ENCODE results near the gene APOBEC3B. TPM values are rescaled to one million over a fixed set of nuclear protein-coding genes. Genes with fewer than 3 reads are reported as not detected.
"Not testable (repeated sequence)": the region's sequence is repeated elsewhere in the genome, so short reads cannot be mapped to it uniquely, and the experiment has no call there.

Gene APOBEC3B
- total RNA-seq, 1 donor from 2014 or later, result 2.4 TPM

DNA sequence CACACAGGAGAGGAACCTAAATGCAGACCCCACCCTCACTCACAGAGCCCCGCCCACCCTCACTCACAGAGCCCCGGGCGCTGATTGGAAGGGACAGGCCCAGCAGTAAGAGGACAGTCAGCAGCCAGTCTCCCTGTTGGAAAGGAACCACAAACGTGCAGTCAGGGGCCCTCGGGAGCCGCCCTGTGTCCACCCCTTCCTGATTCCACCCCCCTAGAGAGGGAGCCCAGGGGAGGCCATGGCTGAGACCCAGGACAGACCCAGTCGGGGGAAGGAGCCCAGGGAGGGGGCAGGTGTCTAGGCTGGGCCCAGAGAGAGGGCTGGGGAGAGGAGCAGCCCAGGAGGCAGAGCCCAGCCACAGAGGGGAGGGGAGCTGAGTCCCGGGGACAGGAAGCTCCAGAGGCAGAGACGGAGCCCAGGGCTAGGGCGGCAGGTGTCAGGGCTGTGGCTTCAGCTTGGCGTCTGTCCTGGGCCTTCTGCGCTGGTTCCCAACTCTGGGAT is 10.8 kb downstream of the APOBEC3B start:
- not testable (repeated sequence) for DNase-seq (ENCODE audit: low read depth, low spot score)

DNA sequence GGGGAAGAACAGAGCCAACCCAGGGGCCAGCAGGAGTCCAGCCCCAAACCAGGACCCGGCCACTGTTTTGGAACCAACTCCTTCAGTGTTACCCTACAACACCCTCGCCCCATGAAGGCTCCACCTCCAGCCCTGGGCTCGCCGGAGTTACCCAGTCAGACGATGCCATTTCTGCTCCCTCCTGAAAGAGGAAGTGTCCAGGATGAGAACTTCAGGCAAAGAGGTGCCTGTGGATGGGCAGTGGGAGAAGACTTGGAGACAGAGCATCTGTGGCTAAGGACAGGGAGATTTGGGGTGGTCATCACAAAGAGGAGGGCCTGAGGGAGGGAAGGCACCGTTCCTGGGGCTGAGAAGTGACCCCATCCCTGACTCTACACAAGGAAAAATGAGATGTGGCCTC is 14.0 kb downstream of the APOBEC3B start:
- DNase-seq (ENCODE audit: low read depth, low spot score), result no peak

DNA sequence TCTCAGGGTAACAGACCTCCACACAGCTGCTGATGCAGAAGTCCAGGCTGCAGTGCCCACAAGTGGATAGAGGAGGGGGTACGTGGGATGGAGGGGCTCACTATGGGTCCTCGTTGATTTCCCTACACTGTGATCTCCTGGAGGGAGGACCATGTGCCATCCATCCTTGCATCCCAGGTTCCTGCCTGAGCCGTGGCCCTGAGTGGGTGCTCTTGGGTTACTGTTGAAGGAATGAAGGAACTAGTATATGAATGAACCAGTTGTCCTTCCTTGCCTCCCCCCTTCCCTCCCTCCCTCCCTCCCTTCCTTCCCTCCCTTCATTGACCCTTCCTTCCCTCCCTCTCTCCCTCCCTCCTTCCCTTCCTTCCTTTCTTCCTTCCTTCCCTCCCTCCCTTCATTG is 15.4 kb downstream of the APOBEC3B start:
- no peak for DNase-seq (ENCODE audit: low read depth, low spot score)

DNA sequence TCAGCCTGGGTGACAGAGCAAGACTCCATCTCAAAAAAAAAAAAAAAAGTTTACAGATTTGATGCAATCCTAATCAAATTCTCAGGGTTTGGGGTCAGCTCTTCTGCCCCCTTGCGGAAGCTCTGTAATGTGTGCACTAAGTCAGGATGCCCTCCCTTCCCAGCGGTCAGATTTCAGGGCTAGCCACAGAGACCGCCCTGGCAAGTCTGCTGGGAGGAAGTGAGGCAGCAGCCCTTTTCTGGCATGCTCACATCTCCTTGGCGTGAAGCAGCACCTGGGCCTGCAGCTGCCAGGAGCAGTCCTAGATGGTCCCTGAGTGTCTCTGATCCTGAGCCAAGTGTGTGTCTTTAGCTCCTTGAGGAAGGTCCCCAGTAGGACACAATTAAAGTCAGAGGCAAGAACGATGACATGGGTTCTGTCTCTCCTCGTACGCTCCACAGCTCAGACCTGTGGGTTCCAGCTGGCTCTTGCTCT is 21.1 kb downstream of the APOBEC3B start:
- DNase-seq (ENCODE audit: low read depth, low spot score), result peak; percentile 47

DNA sequence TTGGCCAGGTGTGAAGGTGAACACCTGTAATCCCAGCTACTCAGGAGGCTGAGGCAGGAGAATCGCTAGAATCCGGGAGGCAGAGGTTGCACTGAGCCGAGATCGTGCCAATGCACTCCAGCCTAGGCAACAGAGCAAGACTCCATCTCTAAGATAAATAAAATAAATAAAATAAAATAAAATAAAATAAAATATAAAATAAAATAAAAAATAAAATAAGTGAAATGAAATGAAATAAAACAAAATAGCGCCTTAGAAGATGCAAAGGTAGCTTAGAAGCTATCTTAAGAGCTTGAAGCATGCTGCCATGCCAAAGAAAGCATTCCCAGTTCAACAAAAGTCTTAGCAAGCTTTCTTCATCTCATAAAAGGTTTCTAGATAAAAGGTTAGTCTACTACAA is 25.0 kb downstream of the APOBEC3B start:
- no peak for DNase-seq (ENCODE audit: low read depth, low spot score)

DNA sequence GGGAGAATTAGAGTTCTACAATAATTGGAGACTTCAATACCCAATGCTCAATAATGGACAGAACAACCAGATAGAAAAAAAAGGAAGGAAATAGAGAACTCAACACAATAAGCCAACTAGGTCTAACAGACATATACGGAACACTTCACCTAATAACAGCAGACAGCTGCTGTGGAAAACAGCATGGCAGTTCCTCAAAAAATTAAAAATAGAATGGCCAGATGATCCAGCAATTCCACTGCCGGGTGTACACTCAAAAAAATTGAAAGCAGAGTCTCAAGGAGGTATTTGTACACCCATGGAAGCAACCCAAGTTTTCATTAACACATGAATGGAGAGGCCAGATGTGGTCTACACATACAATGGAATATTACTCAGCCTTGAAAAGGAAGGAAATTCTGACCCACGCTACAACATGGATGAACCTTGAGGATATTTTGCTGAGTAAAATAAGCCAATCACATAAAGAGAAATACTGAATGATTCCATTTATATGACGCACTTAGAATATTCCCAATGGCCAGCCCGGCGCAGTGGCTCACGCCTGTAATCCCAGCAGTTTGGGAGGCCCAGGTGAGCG is 26.2 kb downstream of the APOBEC3B start:
- DNase-seq (ENCODE audit: low read depth, low spot score), result not testable (repeated sequence)

DNA sequence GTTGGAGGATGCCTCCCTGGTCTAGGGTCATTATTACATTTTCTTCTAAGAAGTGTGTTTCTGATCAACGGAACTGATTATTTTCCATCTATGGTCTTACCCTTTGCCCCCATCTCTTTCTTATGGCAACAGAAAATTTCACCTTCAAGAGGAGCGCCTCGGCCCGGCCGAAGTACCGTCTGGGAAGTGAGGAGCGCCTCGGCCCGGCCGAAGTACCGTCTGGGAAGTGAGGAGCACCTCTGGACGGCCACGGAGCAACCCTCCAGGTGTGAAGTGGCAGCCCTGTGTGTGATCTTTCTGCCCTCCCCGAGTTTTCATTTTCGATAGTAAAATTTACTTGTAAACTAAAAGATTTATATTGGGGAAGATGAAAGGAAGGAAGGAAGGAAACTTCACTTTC is 28.8 kb downstream of the APOBEC3B start:
- no peak for DNase-seq (ENCODE audit: low read depth, low spot score)

DNA sequence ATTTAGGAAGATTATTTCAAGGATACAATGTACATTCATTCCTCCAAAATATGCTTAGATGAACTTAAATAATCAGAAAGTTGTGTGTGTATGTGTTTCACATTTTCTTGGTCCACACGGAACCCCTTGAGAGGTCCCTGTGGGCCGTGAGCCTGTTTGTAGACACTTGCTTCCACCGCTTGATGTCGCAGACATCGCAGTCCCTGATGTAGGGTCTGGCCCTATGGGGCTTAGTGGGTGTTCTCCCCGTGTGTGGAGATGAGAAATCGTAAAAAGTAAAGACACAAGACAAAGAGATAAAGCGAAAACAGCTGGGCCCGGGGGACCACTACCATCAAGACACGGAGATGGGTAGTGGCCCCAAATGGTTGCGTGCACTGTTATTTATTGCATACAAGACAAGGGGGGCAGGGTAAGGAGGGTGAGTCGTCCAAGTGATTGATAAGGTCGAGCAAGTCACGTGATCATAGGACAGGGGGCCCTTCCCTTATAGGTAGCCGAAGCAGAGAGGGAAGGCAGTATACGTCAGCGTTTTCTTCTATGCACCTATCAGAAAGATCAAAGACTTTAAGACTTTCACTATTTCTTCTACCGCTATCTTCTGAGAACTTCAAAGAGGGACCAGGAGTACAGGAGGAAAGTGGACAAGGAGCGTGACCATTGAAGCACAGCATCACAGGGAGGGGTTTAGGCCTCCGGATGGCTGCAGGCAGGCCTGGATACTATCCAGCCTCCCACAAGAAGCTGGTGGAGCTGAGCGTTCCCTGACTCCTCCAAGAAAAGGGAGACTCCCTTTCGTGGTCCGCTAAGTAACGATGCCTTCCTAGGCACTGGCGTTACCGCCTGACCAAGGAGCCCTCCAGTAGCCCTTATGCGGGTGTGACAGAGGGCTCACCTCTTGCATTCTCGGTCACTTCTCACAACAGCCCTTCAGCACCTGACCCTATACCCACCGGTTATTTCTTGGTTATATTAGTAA is 30.7 kb downstream of the APOBEC3B start:
- no peak for DNase-seq (ENCODE audit: low read depth, low spot score)

DNA sequence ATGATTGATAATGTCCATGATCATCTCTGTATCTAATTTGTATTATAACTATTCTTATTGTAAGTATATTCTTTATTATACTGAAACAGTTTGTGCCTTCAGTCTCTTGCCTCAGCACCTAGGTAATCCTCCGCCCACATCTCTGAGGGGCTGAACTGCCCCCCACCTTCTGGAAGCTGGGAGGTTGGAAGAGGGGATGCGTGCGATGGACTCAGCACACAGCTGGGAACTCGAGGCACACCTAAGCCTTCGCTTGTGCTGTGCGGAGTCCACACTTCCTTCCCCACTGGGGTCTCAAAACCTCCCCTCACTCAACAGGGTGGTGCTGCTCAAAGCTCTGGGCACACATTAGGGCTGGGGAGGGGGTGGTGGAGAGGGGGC is 31.4 kb downstream of the APOBEC3B start:
- not testable (repeated sequence) for DNase-seq (ENCODE audit: low read depth, low spot score)

DNA sequence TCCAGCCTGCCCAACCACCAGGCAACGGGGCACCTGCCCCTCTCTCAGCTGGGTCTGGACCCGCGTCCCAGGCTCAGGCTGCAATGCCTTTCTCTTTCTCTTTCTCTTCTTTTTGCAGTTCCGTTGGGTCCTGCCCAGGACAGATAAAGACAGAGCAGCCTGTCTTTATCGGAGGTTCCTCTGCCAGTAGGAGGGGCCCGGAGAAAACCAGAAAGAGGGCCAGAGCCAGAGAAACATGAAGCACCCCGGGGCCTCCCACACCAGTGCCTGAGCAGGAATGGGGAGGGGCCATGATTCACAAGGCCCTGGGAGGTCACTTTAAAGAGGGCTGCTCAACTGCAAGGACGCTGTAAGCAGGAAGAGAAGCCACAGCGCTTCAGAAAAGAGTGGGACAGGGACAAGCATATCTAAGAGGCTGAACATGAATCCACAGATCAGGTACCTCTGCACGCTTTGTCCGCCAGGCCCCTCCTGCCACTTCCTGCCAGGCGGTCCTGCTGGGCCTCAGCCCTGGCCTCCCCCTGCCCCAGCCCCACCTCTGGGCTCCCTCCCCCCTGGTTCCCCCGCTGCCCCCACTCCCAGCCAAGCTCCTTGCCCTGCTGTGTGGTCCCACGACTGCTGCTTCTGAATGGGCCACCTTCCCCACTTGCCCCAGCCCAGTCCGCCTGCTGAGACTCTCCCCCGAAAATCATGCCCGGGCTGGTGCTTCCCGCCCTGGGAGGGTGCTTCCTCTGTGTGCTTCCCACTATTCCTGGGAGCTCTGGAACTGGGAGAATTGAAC is 32.0 kb downstream of the APOBEC3B start, which contains the start of gene APOBEC3C:
APOBEC3C (plus strand) TSS at position 316 of the 781 bp plus-strand sequence; CDS start at position 422, 106 bp downstream.
- no peak for DNase-seq (ENCODE audit: low read depth, low spot score)

DNA sequence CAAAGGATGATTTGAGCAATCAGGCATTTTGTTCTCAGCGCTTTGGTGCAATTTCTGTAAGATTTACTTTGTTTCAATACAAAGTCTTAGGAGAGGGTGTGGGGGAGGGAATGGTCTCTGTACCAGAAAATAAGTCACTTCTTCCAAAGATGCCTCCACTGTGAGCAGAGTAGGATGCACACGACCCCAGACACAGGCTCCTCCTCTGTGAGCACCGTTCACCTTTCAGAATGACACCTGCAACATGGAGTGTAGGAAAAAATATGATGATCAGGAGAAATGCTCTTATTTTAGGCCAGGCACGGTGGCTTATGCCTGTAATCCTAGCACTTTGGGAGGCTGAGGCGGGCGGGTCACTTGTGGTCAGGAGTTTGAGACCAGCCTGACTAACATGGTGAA is 32.6 kb downstream of the APOBEC3B start:
- DNase-seq (ENCODE audit: low read depth, low spot score), result not testable (repeated sequence)

DNA sequence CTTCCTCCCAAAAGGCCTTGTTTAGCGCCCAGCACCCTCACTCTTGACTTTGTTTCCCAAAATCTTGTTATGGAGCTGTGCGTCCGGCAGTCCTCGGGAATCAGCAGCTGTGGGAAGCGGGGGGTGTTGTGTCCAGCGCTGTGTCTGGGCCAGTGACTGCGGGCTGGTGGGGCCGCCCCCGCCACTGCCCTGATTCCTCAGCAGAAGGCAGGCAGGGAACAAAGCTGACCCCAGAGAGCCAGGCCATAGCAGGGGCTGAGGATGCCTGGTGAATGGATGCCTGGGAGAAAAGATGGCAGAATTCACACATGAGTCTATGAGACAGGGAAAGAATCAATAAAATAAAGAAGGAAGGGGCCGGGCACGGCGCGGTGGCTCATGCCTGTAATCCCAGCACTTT is 34.4 kb downstream of the APOBEC3B start:
- DNase-seq (ENCODE audit: low read depth, low spot score), result no peak

DNA sequence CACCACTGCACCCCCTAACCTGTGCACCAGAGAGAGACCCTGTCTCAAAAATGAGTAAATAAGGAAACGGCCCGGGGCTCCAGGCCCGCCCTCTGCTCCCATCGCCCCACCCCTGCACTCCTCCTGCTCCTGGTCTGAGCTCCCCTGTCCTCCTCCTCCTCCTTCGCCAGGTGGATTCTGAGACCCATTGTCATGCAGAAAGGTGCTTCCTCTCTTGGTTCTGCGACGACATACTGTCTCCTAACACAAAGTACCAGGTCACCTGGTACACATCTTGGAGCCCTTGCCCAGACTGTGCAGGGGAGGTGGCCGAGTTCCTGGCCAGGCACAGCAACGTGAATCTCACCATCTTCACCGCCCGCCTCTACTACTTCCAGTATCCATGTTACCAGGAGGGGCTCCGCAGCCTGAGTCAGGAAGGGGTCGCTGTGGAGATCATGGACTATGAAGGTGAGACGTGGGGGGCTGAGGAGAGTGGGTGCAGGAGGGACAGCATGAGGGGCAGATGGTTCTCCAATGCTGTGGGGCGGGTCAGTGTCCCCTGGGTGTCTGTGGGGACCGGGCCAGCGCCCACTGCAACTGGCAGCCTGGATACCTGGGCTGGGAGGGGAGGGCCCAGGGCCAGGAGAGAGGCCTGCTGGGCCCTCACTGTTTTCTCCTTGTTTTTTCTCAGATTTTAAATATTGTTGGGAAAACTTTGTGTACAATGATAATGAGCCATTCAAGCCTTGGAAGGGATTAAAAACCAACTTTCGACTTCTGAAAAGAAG is 35.6 kb downstream of the APOBEC3B start:
- no peak for DNase-seq (ENCODE audit: low read depth, low spot score)

DNA sequence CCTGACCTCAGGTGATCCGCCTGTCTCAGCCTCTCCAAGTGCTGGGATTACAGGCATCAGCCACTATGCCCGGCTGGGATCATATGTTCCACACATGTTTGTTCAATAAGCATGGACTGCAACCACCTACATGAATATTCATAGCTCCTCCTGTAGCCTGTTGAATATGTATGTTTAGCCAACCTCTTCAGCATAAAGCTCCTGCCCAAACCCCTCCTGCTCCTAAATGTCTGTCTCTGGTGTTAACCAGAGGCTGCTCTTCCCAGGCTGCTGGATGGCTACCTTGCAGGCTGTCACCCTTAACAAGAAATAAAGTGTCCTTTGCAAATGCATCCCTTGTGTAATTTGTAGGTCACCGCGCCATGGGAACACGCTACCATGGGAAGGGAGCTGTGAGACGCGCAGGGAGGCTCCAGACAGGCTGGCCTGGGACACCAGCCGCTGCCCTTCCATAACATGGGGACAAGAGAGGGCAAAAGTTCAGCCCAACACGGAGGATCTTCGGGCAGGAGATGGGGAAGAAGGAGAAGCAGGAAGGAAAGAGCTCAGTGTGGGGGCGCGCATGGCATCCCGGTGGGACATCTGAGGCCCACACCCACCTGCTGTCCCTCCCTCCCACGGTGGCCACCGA is 38.0 kb downstream of the APOBEC3B start:
- DNase-seq (ENCODE audit: low read depth, low spot score), result not testable (repeated sequence)

DNA sequence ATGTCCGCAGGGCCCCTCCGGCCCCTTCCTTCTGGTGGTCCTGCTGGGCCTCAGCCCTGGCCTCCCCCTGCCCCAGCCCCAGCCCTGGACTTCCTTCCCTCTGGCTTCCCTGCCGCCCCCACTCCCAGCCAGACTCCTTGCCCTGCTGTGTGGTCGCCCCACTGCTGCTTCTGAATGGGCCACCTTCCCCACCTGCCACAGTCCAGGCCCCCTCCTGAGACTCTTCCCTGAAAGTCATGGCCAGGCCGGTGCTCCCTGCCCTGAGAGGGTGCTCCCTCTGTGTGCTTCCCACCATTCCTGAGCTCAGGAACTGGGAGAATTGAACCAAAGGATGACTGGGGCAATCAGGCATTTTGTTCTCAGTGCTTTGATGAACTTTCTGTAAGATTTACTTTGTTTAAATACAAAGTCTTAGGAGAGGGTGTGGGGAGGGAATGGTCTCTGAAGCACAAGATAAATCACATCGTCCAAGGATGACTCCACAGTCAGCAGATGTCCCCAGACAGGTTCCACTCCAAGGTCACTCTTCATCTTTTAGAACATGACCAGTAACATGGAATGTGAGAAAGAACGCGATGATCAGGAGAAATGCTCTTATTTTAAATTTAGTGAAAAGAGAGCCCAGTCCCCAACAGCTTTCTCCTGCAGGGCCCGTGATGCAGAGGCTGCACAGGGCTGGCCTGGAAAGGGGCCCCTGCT is 39.6 kb downstream of the APOBEC3B start:
- no peak for DNase-seq (ENCODE audit: low read depth, low spot score)

DNA sequence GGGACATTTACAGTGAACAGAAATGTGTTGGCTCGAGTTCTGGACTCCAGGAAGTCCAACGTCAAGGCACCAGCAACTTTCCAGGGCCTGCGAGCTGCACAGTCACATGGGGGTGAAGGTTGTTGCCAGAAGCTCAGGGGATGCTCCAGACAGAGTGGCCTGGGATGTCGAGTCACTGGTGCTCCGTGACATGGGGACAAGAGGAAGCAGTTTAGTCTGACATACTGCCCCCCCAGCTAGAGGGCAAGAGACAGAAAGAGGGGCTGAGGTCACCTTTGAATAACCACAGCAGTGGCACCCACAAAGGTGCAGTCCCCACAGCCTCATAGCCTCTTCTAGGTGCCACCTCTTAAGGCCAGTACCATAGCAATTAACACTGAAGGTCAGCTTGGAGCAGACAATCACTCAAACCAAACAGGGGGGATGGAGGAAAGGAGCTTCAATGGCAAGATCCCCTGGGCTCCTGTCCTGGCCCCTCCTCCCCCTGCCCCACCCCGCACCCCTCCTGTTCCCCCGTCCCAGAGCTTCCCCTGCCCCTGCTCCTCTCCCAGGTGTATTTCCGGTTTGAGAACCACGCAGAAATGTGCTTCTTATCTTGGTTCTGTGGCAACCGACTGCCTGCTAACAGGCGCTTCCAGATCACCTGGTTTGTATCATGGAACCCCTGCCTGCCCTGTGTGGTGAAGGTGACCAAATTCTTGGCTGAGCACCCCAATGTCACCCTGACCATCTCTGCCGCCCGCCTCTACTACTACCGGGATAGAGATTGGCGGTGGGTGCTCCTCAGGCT is 42.6 kb downstream of the APOBEC3B start:
- DNase-seq (ENCODE audit: low read depth, low spot score), result no peak

DNA sequence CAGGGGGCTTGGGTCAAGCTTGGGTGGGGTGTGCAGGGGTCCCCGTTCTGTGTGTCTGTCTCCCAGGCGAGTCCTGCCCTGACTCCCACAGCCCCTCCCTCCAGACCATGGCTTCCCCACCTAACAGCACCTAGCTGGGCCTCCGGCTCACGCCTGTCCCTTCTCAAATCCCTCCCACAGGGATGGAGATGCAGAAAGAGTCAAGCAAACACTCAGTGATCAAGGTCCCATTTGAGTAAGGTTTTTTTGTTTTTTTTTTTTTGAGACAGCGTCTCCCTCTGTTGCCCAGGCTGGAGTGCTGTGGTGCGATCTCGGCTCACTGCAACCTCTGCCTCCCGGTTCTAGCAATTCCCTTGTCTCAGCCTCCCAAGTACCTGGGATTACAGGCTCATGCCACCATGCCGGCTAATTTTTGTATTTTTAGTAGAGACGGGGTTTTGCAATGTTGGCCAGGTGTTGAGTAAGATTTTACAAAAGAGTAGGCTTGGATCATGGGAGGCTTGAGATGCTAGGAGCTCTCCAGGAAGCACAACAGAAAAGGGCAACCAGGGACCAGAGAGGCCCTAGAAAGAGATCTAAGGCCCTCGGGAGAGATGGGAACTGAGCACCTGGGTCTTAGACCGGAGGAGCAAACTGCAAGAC is 44.5 kb downstream of the APOBEC3B start:
- no peak for DNase-seq (ENCODE audit: low read depth, low spot score)

DNA sequence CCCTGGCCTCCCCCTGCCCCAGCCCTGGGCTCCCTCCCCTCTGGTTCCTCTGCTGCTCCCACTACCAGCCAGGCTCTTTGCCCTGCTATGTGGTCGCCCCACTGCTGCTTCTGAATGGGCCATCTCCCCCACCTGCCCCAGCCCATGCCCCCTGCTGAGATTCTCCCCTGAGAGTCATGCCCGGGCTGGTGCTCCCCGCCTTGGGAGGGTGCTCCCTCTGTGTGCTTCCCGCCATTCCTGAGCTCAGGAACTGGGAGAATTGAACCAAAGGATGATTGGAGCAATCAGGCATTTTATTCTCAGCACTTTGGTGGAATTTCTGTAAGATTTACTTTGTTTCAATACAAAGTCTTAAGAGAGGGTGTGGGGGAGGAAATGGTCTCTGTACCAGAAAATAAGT is 45.6 kb downstream of the APOBEC3B start:
- DNase-seq (ENCODE audit: low read depth, low spot score), result no peak
